Measurements from ENCODE around the gene GUK1.
"Not testable (repeated sequence)": the region's sequence is repeated elsewhere in the genome, so short reads cannot be mapped to it uniquely, and the experiment has no call there.

Gene GUK1

DNA sequence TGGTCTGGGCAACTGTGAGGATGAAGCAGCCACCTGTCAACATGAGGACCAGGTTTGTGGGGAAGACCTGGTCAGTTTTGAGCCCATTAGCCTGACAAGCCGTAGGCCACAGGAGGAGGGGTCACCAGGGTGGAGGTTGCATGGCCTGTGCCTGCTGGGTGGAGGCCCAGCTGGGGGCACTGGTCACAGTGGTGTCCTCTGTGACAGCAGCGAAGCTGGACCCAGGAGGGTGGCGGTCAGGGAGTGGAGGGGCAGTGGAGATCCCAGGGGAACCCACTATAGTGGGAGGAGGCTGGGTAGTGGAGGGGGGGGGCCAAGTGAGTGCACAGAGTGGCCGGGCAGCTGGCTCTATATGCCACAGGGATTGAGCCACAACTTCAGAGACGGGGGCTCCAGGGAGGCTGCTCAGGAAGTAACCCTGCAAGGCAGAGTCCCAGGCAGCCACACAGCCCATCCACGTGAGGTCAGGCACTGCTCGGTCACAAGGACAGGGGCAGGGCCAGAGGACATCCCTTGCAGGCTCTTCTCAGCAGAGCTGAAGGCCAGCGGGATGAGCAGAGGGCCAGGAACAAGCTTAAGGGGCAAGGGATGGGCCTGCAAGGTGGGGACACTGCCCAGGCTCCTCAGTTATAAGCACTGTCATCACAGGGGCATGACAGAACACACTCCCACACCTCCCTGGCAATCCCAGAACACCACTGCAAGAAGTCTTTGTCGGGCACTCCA lies 34.6 kb upstream of the GUK1 start:
- no peak for DNase-seq

DNA sequence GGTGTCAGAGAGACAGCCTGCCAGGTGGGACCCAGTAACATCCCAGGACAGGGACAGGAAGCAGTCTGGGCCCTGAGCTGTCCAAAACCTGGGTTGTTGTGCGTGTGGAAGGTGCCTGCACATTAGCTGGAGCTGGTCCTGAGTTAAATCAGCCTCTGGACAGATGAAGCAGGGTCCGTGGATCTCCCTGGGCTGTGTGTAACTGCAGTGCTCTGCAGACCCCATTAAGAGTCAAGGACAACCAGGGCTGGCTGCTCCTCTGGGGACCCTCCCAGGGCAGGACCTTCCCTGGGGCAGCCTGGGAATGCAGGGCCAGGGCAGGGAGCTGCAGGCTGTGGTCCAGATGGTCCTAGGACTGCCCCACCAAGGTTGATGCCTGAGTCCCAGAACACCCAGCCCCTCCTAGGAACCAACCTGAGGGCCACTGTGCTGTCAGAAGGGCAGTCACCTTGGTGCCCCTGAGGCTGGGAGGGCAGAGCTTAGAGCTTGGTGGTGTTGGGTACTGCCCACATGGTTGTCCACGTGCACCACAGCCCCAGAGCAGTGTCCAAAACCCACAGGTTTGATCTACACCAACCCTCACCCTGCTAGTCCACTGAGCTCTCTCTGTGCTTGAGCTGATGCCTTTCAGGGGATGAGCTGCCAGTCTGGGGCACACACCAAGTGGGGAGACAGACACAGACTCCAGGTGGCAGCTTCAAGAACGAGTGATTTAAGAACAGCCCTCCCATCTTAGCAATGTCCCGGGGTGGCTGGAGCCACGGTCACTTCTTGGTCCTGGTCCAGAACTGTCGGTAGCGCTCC lies 33.9 kb upstream of the GUK1 start:
- no peak for DNase-seq

DNA sequence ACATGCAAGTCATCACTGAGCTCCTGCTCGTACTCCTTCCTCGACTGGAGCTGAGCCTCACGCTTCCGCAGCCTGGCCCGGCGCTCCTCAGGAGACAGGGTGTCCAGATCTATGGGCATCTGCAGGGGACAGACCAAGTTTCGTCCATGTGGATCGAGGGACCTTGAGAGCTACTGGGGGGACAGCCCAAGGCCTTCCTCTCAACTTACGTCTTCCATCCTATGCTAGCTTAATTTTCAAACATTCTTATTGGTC lies 33.4 kb upstream of the GUK1 start:
- no peak for DNase-seq

DNA sequence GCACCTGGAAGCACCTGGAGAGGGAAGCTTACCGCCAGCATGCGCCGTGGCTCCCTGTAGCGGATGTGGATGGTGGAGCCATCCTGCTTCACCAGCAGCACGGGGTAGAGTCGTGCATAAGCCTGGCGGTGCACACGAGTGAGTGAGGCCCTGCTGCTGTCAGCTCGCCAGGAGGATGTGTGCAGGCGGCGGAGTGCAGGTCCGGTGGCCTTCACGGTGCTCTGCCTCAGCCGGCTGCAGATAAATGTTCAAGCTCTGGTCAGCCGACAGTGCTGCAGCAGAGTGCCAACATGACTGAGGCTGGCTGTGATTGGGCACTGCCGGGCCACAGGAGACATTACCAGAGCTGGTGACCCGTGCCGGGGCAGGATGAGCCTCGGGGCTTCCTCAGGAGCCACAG lies 32.4 kb upstream of the GUK1 start:
- DNase-seq = no peak

DNA sequence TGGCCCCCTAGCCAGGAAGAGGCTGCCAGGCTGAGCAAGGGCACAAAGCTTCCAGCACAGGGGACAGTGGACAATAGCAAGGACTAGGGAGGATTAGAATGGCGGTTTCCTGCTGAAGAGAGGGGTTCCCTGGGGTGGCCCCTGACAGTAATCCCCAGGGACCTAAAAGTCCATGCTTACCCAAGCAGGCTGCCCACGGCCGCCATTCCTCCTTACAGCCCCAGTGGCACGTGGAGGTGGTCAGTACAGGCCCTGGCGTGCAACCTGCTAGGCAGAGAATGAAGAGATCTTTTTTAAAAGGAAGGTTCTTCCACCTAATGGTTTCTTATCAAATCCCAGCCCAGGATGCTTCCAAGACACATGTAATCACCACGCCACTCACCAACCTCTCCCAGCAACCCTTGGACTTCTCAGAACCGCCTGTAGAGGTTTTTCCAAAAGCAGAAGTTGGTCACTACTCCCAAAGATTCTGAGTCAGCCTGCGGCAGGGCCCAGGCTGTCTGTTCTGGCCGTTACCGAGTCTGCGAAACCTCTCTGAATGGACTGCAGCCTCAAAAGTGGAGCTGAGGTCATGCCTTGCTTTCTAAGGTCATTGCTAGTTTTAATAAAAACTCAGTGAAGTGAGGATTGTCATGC lies 31.9 kb upstream of the GUK1 start:
- DNase-seq = no peak

DNA sequence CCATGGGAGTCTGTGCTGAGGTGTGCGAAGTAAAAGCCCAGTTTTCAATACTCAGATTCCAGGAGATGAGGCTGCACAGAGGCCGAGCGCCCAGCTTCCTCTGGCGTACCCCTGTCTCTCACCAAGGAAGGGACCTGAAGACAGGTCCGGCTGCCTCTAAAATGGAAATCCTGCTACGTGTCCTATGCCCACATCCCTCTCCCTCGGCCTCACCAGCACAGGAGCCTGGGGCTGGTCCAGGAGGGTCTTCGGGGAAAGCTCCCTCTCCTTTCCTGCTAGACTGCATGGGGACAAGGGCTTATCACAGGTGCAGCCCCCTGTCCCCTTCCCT lies 31.4 kb upstream of the GUK1 start:
- DNase-seq = no peak

- DNase-seq = peak; percentile 88
These were observed 30.8 kb upstream of the GUK1 start, which contains the start of gene MRPL55 for GRCh38 chr1:228109073-228109961. Gene MRPL55, minus strand, starts transcription at chr1:228109299. Its CDS starts 1,039 bp downstream, at chr1:228108260.

GRCh38 chr1:228109962-228110488 lies 30.1 kb upstream of the GUK1 start:
- DNase-seq = no peak

- no peak for DNase-seq
These were observed 29.5 kb upstream of the GUK1 start for GRCh38 chr1:228110556-228110955.

DNA sequence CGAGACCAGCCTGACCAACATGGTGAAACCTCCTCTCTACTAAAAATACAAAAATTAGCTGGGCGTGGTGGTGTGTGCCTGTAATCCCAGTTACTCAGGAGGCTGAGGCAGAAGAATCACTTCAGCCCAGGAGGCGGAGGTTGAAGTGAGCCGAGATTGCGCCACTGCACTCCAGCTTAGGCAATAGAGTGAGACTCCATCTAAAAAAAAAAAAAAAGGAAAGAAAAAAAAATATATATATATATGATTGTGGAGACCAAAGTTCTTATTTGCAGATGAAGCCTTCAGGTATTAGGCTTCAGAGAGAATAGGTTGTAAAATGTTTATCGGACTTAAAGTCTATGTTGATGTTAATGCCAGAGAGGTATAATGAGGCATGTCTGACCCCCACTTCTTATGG lies 28.8 kb upstream of the GUK1 start:
- DNase-seq = not testable (repeated sequence)

- no peak for DNase-seq
These were observed 27.9 kb upstream of the GUK1 start for GRCh38 chr1:228112167-228112566.

DNA sequence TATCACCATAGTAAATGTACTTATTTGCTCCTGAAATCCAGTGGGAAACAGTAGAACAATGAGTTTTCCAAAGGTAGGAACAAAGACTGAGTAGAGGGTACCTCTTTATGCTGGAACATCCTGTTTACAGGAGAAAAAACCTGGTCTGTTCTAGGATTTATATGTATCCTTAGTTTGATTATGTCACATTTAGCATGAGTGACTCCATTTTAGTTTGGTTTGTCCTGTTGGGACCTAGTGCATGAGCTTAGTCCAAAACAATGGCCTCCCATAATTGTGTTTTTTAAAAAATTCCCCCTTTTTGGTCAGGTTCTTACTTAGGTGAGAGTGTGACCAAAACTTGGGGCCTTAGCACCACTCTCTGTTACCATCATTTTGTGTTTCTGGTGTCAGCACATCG lies 27.5 kb upstream of the GUK1 start:
- no peak for DNase-seq

DNA sequence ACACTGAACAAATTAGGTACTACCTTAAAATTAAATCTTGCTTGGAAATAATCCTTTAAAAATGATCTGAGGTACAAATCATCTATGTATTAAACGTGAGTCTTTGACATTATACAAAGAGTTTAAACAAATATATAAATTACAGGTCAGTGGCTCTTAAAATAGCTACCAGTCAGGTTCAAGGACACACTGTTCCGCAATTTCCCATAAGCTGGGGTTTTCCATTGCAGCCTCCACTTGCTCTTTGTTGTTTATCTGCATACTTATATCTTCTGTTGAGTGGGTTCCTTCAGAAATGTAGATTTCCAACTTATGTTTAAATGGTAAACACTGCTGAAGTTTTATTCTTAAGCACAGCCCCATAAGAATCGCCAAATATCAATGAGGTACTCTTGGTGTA lies 25.3 kb upstream of the GUK1 start:
- DNase-seq = no peak

DNA sequence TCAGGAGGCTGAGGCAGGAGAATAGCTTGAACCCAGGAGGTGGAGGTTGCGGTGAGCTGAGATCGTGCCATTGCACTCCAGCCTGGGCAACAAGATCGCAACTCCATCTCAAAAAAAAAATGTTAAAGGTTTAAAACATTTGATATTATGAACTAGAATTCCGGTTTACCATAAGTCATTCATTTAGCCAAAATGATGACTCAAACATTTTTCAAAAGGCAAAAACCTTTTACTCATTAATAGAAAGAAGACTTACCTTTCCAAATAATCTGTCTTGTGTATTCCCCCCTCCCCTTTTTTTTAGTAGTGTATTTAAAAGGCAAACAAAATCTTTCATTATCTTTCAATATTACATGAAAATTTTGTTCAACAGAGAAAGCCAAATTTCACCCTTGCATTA lies 22.7 kb upstream of the GUK1 start:
- no peak for DNase-seq

- DNase-seq = no peak
These were observed 22.0 kb upstream of the GUK1 start for GRCh38 chr1:228118040-228118439.

- no peak for DNase-seq
These were observed 19.7 kb upstream of the GUK1 start for GRCh38 chr1:228120351-228120750.

- no peak for DNase-seq
These were observed 19.1 kb upstream of the GUK1 start for GRCh38 chr1:228120857-228121489.

DNA sequence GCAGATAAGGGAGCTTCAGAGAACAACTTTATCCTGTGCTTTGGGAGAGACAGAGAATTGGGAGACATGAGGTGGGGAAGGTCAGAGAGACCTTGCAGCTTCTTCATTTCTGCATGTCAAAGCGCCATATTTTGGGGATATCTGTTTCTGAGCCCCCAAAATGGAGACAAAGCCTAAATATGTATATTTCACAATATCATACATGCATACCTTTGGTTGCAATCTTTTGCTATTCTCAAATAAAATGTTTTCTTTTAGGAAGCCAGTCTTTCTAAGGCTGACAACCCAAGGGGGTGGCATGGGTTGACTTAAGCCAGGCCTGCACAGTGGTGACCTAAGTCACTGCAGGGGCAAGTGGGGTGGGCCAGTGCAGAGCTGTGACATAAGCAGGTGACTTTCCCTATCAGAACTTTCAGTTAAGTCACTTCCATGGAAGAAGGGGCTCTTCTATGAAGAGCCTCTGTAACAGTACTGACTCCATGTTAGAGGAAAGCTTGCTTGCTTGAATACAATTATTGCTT lies 17.1 kb upstream of the GUK1 start:
- no peak for DNase-seq

DNA sequence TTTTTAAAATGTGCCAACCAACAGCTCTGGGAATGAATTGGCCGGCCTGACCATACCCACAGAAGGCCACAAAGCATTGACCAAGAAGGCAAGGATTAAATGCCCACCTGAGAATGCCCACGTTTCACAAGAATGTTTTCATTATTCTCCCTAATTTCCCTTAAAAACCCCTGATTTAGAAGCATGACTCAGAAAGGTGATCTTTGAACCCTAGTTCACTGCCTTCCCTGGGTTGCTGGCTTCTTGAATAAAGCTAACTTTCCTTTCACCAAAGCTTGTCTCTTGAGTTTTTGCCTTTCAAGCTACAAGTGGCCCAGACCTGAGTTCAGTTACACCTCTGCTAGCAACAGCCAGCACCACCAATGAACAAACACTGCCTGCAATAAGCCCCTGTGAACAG lies 16.6 kb upstream of the GUK1 start:
- no peak for DNase-seq

- DNase-seq = no peak
These were observed 14.9 kb upstream of the GUK1 start for GRCh38 chr1:228125185-228125584.

GRCh38 chr1:228131766-228132165 lies 8.3 kb upstream of the GUK1 start:
- DNase-seq = no peak

GRCh38 chr1:228134591-228134990 lies 5.5 kb upstream of the GUK1 start:
- DNase-seq = no peak

Measured in NCI-H510A treated with DMSO at 0.1 percent for 48 hours (cell line).